IMR-90 (cell line): ENCODE results near the gene SFSWAP. TPM values are rescaled to one million over a fixed set of nuclear protein-coding genes. Genes with fewer than 3 reads are reported as not detected.

Experiments used
- ATAC-seq: fragments of 200-7000 bp; cut with Tn5 transposase; 2 replicates; pipeline ENCODE4 v1.9.1; 2020; ENCODE audit warnings: low read depth, mild to moderate bottlenecking, moderate library complexity
- BruUV-seq: library from RNA; stranded (reverse); fragments of 400-500 nt; replicated peaks from 2 replicates; lab custom pipeline; 2021; lab: Mats Ljungman, UMichigan
- CTCF ChIA-PET: fragments of 300-600 bp; formaldehyde crosslinking; extraction: SDS; loops from one replicate; lab custom pipeline; 2021; ENCODE audit warnings: antibody characterized with exemption; lab: Yijun Ruan, JAX
- POLR2A ChIA-PET: fragments of 300-600 bp; sonication (Branson Sonifier 250); formaldehyde crosslinking; loops from one replicate; lab custom pipeline; 2022; ENCODE audit warnings: antibody characterized with exemption; ENCODE audit not compliant: unreplicated experiment; lab: Charles Lee
- DNase-seq: peaks from one replicate; pipeline ENCODE4 v3.0.0; 2013
- H2AFZ ChIP-seq: replicated peaks from 2 replicates; pipeline ENCODE3; 2013; ENCODE audit warnings: low read length, mild to moderate bottlenecking; ENCODE audit not compliant: poor library complexity
- H2AK5ac ChIP-seq: 2 replicates; pipeline ENCODE4 v1.6.1; 2013; ENCODE audit warnings: low read depth, low read length, inconsistent platforms
- H2AK9ac ChIP-seq: replicated peaks from 2 replicates; pipeline ENCODE3; 2013; ENCODE audit warnings: mild to moderate bottlenecking, low read depth, low read length, moderate library complexity; ENCODE audit not compliant: poor library complexity
- H2BK120ac ChIP-seq: 2 replicates; pipeline ENCODE4 v1.6.1; 2013; ENCODE audit warnings: low read depth, low read length, inconsistent platforms
- H2BK15ac ChIP-seq: 3 replicates; pipeline ENCODE4 v1.6.1; 2013; ENCODE audit warnings: low read depth, low read length, inconsistent platforms
- H2BK20ac ChIP-seq: 2 replicates; pipeline ENCODE4 v1.6.1; 2013; ENCODE audit warnings: low read depth, mild to moderate bottlenecking, inconsistent platforms, low read length, moderate library complexity
- H2BK5ac ChIP-seq: 2 replicates; pipeline ENCODE4 v1.6.1; 2013; ENCODE audit warnings: mild to moderate bottlenecking, low read depth, low read length, inconsistent platforms; ENCODE audit not compliant: poor library complexity, severe bottlenecking
- H3K14ac ChIP-seq: replicated peaks from 2 replicates; pipeline ENCODE4 v1.6.1; 2013; ENCODE audit warnings: low read depth, low read length, inconsistent platforms
- H3K18ac ChIP-seq: 2 replicates; pipeline ENCODE4 v1.6.1; 2013; ENCODE audit warnings: low read depth, low read length, control low read depth
- H3K23ac ChIP-seq: 2 replicates; pipeline ENCODE4 v1.6.1; 2013; ENCODE audit warnings: low read depth, low read length, inconsistent platforms
- H3K27ac ChIP-seq: 2 replicates; pipeline ENCODE4 v1.5.1; 2013; ENCODE audit warnings: mild to moderate bottlenecking, control low read depth, low read length; ENCODE audit not compliant: insufficient read depth
- H3K27me3 ChIP-seq: 2 replicates; pipeline ENCODE4 v1.6.1; 2013; ENCODE audit warnings: low read length; ENCODE audit not compliant: control insufficient read depth, insufficient read depth
- H3K36me3 ChIP-seq: 2 replicates; pipeline ENCODE4 v1.6.1; 2013; ENCODE audit warnings: low read length, mixed read lengths; ENCODE audit not compliant: control insufficient read depth, insufficient read depth
- H3K4ac ChIP-seq: 2 replicates; pipeline ENCODE4 v1.6.1; 2013; ENCODE audit warnings: low read depth, low read length, inconsistent platforms
- H3K4me1 ChIP-seq: 2 replicates; pipeline ENCODE4 v1.6.1; 2013; ENCODE audit warnings: low read length, mixed read lengths; ENCODE audit not compliant: control insufficient read depth, insufficient read depth
- H3K4me2 ChIP-seq: 2 replicates; pipeline ENCODE4 v1.6.1; 2013; ENCODE audit warnings: low read depth, mild to moderate bottlenecking, control low read depth, low read length, moderate library complexity
- H3K4me3 ChIP-seq: 2 replicates; pipeline ENCODE4 v1.5.1; 2013; ENCODE audit warnings: low read depth, mild to moderate bottlenecking, control low read depth, low read length, moderate library complexity; ENCODE audit not compliant: insufficient read depth
- H3K56ac ChIP-seq: 2 replicates; pipeline ENCODE4 v1.6.1; 2013; ENCODE audit warnings: low read length, inconsistent platforms; ENCODE audit not compliant: insufficient read depth; ENCODE audit errors: extremely low read depth
- H3K79me1 ChIP-seq, 2 experiments: 2 replicates each; pipeline ENCODE4 v1.6.1; 2013; ENCODE audit warnings: low read length in 2 of 2, inconsistent platforms in 1 of 2, low read depth in 1 of 2
- H3K9ac ChIP-seq: 2 replicates; pipeline ENCODE4 v1.6.1; 2013; ENCODE audit warnings: low read depth, low read length, control low read depth
- H3K9me1 ChIP-seq: 2 replicates; pipeline ENCODE4 v1.6.1; 2013; ENCODE audit warnings: low read length, inconsistent platforms; ENCODE audit not compliant: insufficient read depth
- H3K9me3 ChIP-seq: 2 replicates; pipeline ENCODE4 v1.6.1; 2013; ENCODE audit warnings: low read length; ENCODE audit not compliant: control insufficient read depth, insufficient read depth
- H4K20me1 ChIP-seq: 2 replicates; pipeline ENCODE4 v1.6.1; 2013; ENCODE audit warnings: low read length, inconsistent platforms; ENCODE audit not compliant: insufficient read depth
- H4K5ac ChIP-seq: 2 replicates; pipeline ENCODE4 v1.6.1; 2013; ENCODE audit warnings: mild to moderate bottlenecking, low read depth, low read length, control low read depth
- H4K8ac ChIP-seq, 2 experiments: 2 replicates each; pipeline ENCODE4 v1.6.1; 2013; ENCODE audit warnings: low read depth in 2 of 2, low read length in 2 of 2, control low read depth in 1 of 2, inconsistent platforms in 1 of 2
- H4K91ac ChIP-seq: 2 replicates; pipeline ENCODE4 v1.6.1; 2013; ENCODE audit warnings: low read depth, low read length, inconsistent platforms; ENCODE audit not compliant: insufficient read depth
- BHLHE40 ChIP-seq: fragments of 150-350 bp; IDR thresholded peaks from 2 replicates; pipeline ENCODE4 v1.6.1; 2016; ENCODE audit warnings: mild to moderate bottlenecking, low read depth, low read length
- CHD1 ChIP-seq: IDR thresholded peaks from 2 replicates; pipeline ENCODE4 v1.6.1; 2012; ENCODE audit warnings: low read depth, low read length, improper control_type of control experiment
- CTCF ChIP-seq: conservative IDR thresholded peaks from 2 replicates; pipeline ENCODE4 v1.5.1; 2012; ENCODE audit warnings: mild to moderate bottlenecking, low read depth, low read length, improper control_type of control experiment
- ELK1 ChIP-seq: fragments of 150-350 bp; IDR thresholded peaks from 2 replicates; pipeline ENCODE4 v1.6.1; 2016; ENCODE audit warnings: low read depth, mild to moderate bottlenecking, low read length, moderate library complexity, borderline replicate concordance
- FOS ChIP-seq: fragments of 150-350 bp; IDR thresholded peaks from 2 replicates; pipeline ENCODE4 v1.6.1; 2016; ENCODE audit warnings: low read depth, low read length
- MAFK ChIP-seq: IDR thresholded peaks from 2 replicates; pipeline ENCODE4 v1.6.1; 2012; ENCODE audit warnings: low read depth, low read length, improper control_type of control experiment
- MAZ ChIP-seq: IDR thresholded peaks from 2 replicates; pipeline ENCODE4 v1.6.1; 2012; ENCODE audit warnings: low read depth, mild to moderate bottlenecking, low read length, improper control_type of control experiment, moderate library complexity, borderline replicate concordance
- MXI1 ChIP-seq: IDR thresholded peaks from 2 replicates; pipeline ENCODE4 v1.6.1; 2012; ENCODE audit warnings: low read depth, mild to moderate bottlenecking, low read length, moderate library complexity, borderline replicate concordance
- NFE2L2 ChIP-seq: fragments of 150-350 bp; IDR thresholded peaks from 2 replicates; pipeline ENCODE4 v1.6.1; 2016; ENCODE audit warnings: low read depth, mild to moderate bottlenecking, low read length
- RAD21 ChIP-seq: IDR thresholded peaks from 2 replicates; pipeline ENCODE4 v1.6.1; 2012; ENCODE audit warnings: low read length, improper control_type of control experiment
- RFX5 ChIP-seq: IDR thresholded peaks from 2 replicates; pipeline ENCODE4 v1.8.0; 2012; ENCODE audit warnings: low read depth, mild to moderate bottlenecking, low read length, moderate library complexity
- WGBS, 2 experiments: methylation state at CpG; one replicate each; pipeline versions ENCODE4 v1.1.5 to v1.1.7; 2013; ENCODE audit warnings: missing lambda C conversion rate in 2 of 2; ENCODE audit not compliant: insufficient read length in 1 of 2; ENCODE audit errors: extremely low coverage in 2 of 2; 5-methylcytosine and 5-hydroxymethylcytosine counted together
- dilution Hi-C: fragments of 300-500 bp; cut with HindIII; formaldehyde crosslinking; loops from one replicate; pipeline ENCODE4 v1.14.3; 2018; ENCODE audit warnings: low sequenced_read_pairs; ENCODE audit not compliant: unreplicated experiment
- in situ Hi-C: fragments of 300-500 bp; cut with MboI; formaldehyde crosslinking; loops from 3 replicates; pipeline ENCODE4 v1.14.3; 2019; ENCODE audit warnings: low sequenced_read_pairs, inconsistent platforms, mixed read lengths
- intact Hi-C: fragments of 100-400 bp; cut with micrococcal nuclease; formaldehyde crosslinking; loops from 2 replicates; pipeline ENCODE4 v1.10.0; 2022
- polyA plus RNA-seq, 3 experiments: library from polyadenylated mRNA; depleted of rRNA; stranded (reverse); fragments of >200 nt; gene quantifications; 2 replicates each; pipeline ENCODE4 v1.2.3, GENCODE V29; 2012; ENCODE audit warnings: low replicate concordance in 1 of 3
- total RNA-seq: library from RNA; depleted of rRNA; stranded (reverse); fragments of >200 nt; gene quantifications from 2 replicates; pipeline ENCODE4 v1.2.3, GENCODE V29; 2012

The SFSWAP gene
- total and polyA plus RNA-seq, 2 of the 4 experiments (the other 2 are of a cell fraction) = 19.7 to 22.4 TPM

- Histone ChIP-seq H2AFZ (no peak overlapping the region), H3K23ac (no peak overlapping the region), H3K9ac (no peak overlapping the region), H4K91ac (no peak overlapping the region), H3K4me2 (no peak overlapping the region), H3K27me3 (no peaks in the 10 kb centered on the region), H2AK9ac (no peak overlapping the region), H2BK20ac (no peak overlapping the region), H3K56ac (no peak overlapping the region), H3K4me1 (no peaks in the 10 kb centered on the region), H3K27ac (no peak overlapping the region), H4K5ac (no peak overlapping the region), H2BK120ac (no peak overlapping the region), H3K4ac (no peak overlapping the region), H3K4me3 (no peak overlapping the region), H2AK5ac (no peak overlapping the region), H3K9me1 (no peaks in the 10 kb centered on the region), H4K8ac (no peak overlapping the region), H3K18ac (no peak overlapping the region), H4K20me1 (peaks cover 5% of the 10 kb centered on the region; the same call in 1 of the 2 replicates), H3K79me1 (peaks cover 16 to 20% of the 10 kb centered on the region in 2 experiments; a peak in 3 of 4 replicates), H2BK15ac (no peak overlapping the region), H2BK5ac (no peak overlapping the region), H3K9me3 (no peaks in the 10 kb centered on the region), H3K14ac (no peak overlapping the region), H3K36me3 (peaks cover 57% of the 10 kb centered on the region)
- dilution Hi-C loops (no loop called here), in situ Hi-C loops (no loop called here), intact Hi-C loops (no loop called here)
- 86% methylated on average over 5 of the region's 20 CpGs; no CpG with 5 or more reads in 1 of the 2 experiments for WGBS, 2 experiments
- TF ChIP-seq NFE2L2 (no peak), FOS (no peak), MAZ (no peak), MAFK (no peak), BHLHE40 (no peak), CTCF (no peak), MXI1 (no peak), CHD1 (no peak), ELK1 (no peak), RAD21 (no peak), RFX5 (no peak)
- DNase-seq (no peak), ATAC-seq (no peak)
- no TSS peak for BruUV-seq
- POLR2A ChIA-PET = no interaction called here
- CTCF ChIA-PET = no interaction called here
These were observed 42.1 kb downstream of the SFSWAP start for GRCh38 chr12:131753005-131753404.
